ENCODE results near the gene SYNJ1.
"Not testable (repeated sequence)": the region's sequence is repeated elsewhere in the genome, so short reads cannot be mapped to it uniquely, and the experiment has no call there.

The SYNJ1 gene

DNA sequence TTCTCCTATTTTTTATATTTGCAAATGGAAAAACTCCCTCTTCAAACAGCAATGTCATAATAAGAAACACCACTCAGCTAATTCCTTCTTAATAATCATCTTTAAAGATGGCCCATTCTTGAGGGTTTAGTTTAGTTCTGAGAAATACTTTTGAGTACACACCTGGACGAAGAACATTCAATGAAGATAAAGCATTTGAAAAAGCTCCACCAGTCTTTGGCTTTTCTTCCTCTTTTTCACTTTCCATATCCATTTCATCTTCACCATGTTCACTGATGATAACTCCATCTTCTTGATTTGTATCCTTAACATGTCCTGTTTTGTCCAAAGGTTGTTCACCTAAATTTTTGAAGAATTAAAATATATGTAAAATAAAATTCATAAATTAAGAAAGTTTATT is 36.4 kb upstream of the SYNJ1 start:
- Histone ChIP-seq H3K9ac (ENCODE audit: low read length in 5 of 5) (no peak overlapping the region), H3K4me1 (ENCODE audit: control insufficient read depth in 5 of 5, insufficient read depth in 5 of 5, low read length in 5 of 5) (peaks cover 0 to 7% (median 3%) of the 10 kb centered on the region in 5 donors), H3K36me3 (ENCODE audit: control insufficient read depth in 5 of 5, insufficient read depth in 5 of 5, low read length in 5 of 5) (peaks cover 25 to 55% (median 45%) of the 10 kb centered on the region in 5 donors), H3K27me3 (ENCODE audit: control insufficient read depth in 5 of 5, insufficient read depth in 4 of 5, low read length in 5 of 5) (no peaks in the 10 kb centered on the region), H3K9me3 (ENCODE audit: control insufficient read depth in 5 of 5, low read length in 5 of 5) (no peaks in the 10 kb centered on the region), H3K4me3 (ENCODE audit: low read depth in 1 of 5, low read length in 5 of 5) (no peak overlapping the region), H3K27ac (ENCODE audit: low read depth, low read length) (no peak overlapping the region)

DNA sequence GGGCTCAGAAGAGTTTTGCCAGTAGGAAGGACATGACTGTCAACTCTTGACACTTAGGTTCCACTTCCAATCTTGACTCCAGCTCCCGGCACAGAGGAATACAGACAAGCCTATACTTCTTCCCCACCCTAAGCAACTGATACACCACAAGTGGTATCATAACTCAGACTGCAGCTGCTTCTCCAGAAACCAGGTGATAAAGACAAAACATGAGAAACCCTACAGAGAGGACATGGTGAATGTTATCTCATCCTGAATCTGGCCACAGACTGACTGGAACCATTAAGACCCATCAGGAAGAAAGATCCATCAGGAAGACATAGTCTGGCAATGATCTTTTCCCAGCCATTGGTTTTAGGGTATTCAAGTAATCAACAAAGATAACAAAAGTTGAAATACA is 30.0 kb upstream of the SYNJ1 start:
- Histone ChIP-seq H3K9ac (ENCODE audit: low read length in 5 of 5) (no peak overlapping the region), H3K4me1 (ENCODE audit: control insufficient read depth in 5 of 5, insufficient read depth in 5 of 5, low read length in 5 of 5) (peaks cover 0 to 6% (median 4%) of the 10 kb centered on the region in 5 donors), H3K9me3 (ENCODE audit: control insufficient read depth in 5 of 5, low read length in 5 of 5) (no peaks in the 10 kb centered on the region), H3K27ac (ENCODE audit: low read depth, low read length) (no peak overlapping the region), H3K36me3 (ENCODE audit: control insufficient read depth in 5 of 5, insufficient read depth in 5 of 5, low read length in 5 of 5) (peaks cover 53 to 73% (median 62%) of the 10 kb centered on the region in 5 donors), H3K27me3 (ENCODE audit: control insufficient read depth in 5 of 5, insufficient read depth in 4 of 5, low read length in 5 of 5) (no peaks in the 10 kb centered on the region), H3K4me3 (ENCODE audit: low read depth in 1 of 5, low read length in 5 of 5) (no peak overlapping the region)

DNA sequence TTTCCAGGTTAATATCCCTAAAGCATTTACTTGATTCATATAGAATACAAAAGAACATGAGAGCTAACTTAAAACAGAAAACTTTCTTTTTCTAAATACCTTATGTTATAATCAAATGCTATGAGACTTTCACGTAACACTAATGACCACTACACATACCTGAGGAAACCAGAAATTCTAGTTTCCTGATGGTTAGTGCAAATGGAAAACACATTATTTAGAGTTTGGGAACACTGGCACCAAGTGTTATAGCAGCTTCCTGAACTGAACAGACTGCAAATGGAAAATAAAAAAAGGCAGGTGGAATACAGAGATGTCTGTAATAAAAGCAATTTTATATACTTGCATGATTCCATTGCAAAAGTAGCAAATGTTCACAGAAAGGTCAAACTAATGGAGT is 28.3 kb upstream of the SYNJ1 start:
- Histone ChIP-seq H3K4me3 (ENCODE audit: low read depth in 1 of 5, low read length in 5 of 5) (no peak overlapping the region), H3K9me3 (ENCODE audit: control insufficient read depth in 5 of 5, low read length in 5 of 5) (no peaks in the 10 kb centered on the region), H3K4me1 (ENCODE audit: control insufficient read depth in 5 of 5, insufficient read depth in 5 of 5, low read length in 5 of 5) (peaks cover 0 to 6% (median 4%) of the 10 kb centered on the region in 5 donors), H3K27ac (ENCODE audit: low read depth, low read length) (no peak overlapping the region), H3K27me3 (ENCODE audit: control insufficient read depth in 5 of 5, insufficient read depth in 4 of 5, low read length in 5 of 5) (no peaks in the 10 kb centered on the region), H3K9ac (ENCODE audit: low read length in 5 of 5) (no peak overlapping the region), H3K36me3 (ENCODE audit: control insufficient read depth in 5 of 5, insufficient read depth in 5 of 5, low read length in 5 of 5) (peaks cover 47 to 72% (median 57%) of the 10 kb centered on the region in 5 donors)

DNA sequence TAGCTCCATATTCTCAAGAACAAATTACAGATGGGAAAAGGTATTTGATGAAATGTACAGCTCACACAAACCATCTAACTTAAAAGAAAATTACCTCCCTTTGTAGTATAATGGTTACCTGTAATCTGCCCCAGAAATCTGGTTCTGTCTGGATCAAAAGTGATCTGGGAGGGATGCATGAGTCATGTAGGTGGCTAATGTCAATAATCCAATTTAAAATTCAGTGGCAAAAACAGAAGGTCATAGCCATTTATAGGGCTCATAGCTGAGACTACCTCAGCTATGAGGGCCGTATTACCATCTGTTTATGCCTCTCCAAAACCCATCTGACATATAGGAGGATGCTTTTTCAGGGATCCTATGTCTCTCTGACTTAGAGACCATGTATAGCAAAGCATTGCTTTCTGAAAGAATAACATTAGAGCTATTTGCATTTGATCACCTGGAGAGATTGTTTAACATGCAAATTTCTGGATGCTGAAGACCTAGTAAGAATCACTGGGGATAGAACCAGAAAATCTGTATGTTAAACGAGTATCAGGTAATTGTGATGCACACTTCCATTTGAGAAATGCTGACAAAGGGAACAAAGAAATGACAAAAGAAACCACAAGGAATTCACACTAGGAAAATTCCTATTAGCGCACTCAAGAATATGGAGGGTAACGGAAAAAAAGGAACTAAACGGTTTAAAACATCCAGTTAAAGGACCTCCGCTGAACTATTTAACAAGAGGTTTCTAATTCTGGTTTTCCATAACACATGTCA is 26.2 kb upstream of the SYNJ1 start:
- Histone ChIP-seq H3K4me1 (ENCODE audit: control insufficient read depth in 5 of 5, insufficient read depth in 5 of 5, low read length in 5 of 5) (peaks cover 0 to 6% (median 4%) of the 10 kb centered on the region in 5 donors), H3K27me3 (ENCODE audit: control insufficient read depth in 5 of 5, insufficient read depth in 4 of 5, low read length in 5 of 5) (no peaks in the 10 kb centered on the region), H3K27ac (ENCODE audit: low read depth, low read length) (no peak overlapping the region), H3K36me3 (ENCODE audit: control insufficient read depth in 5 of 5, insufficient read depth in 5 of 5, low read length in 5 of 5) (peaks cover 48 to 72% (median 58%) of the 10 kb centered on the region in 5 donors), H3K9ac (ENCODE audit: low read length in 5 of 5) (no peak overlapping the region), H3K4me3 (ENCODE audit: low read depth in 1 of 5, low read length in 5 of 5) (no peak overlapping the region), H3K9me3 (ENCODE audit: control insufficient read depth in 5 of 5, low read length in 5 of 5) (no peaks in the 10 kb centered on the region)

DNA sequence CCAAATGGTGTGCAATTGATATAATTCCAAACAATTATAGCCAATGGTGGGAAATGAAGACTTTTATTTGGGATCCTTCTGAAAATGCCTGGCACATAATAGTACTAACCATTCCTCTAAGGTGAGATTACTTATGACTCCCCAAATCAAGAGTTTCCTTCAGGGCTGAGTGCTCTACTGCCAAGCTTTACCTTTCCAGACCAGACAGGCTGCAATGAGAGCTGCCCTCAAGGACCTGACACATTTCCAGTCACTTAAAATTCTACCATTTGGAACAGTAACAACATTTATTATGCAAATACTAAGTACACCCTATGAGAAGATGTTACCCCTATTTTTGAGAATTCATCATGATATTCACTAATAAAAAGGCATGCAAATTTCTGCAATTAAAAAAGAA is 22.6 kb upstream of the SYNJ1 start:
- no peak overlapping the region for H3K9ac ChIP-seq (ENCODE audit: low read length in 5 of 5)
- no peak overlapping the region for H3K4me3 ChIP-seq (ENCODE audit: low read depth in 1 of 5, low read length in 5 of 5)
- peaks cover 61 to 86% (median 72%) of the 10 kb centered on the region in 5 donors for H3K36me3 ChIP-seq (ENCODE audit: control insufficient read depth in 5 of 5, insufficient read depth in 5 of 5, low read length in 5 of 5)
- no peaks in the 10 kb centered on the region for H3K27me3 ChIP-seq (ENCODE audit: control insufficient read depth in 5 of 5, insufficient read depth in 4 of 5, low read length in 5 of 5)
- H3K9me3 ChIP-seq (ENCODE audit: control insufficient read depth in 5 of 5, low read length in 5 of 5) = no peaks in the 10 kb centered on the region
- H3K27ac ChIP-seq (ENCODE audit: low read depth, low read length) = no peak overlapping the region
- no peaks in the 10 kb centered on the region for H3K4me1 ChIP-seq (ENCODE audit: control insufficient read depth in 5 of 5, insufficient read depth in 5 of 5, low read length in 5 of 5)

DNA sequence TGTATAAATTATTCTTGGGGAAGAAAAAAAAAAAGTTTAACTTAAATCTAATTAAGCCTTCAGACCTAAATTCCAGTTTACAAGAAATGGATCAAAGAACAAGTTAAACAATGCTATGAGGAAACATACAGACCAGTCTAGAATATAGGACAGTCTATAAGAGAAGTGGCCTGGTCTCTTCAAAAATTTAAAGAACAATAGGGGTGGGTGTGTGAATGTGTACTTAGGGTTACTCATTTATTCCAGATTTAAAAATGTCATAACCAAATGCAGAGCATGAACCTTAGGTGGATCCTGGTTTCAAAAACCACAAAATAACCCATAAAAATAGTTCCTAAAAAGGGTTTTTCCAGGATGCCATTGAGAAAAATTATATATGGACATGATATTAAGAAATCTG is 21.8 kb upstream of the SYNJ1 start:
- peaks cover 61 to 86% (median 71%) of the 10 kb centered on the region in 5 donors for H3K36me3 ChIP-seq (ENCODE audit: control insufficient read depth in 5 of 5, insufficient read depth in 5 of 5, low read length in 5 of 5)
- H3K27ac ChIP-seq (ENCODE audit: low read depth, low read length) = no peak overlapping the region
- H3K9ac ChIP-seq (ENCODE audit: low read length in 5 of 5) = no peak overlapping the region
- no peaks in the 10 kb centered on the region for H3K9me3 ChIP-seq (ENCODE audit: control insufficient read depth in 5 of 5, low read length in 5 of 5)
- H3K4me1 ChIP-seq (ENCODE audit: control insufficient read depth in 5 of 5, insufficient read depth in 5 of 5, low read length in 5 of 5) = no peaks in the 10 kb centered on the region
- no peak overlapping the region for H3K4me3 ChIP-seq (ENCODE audit: low read depth in 1 of 5, low read length in 5 of 5)
- no peaks in the 10 kb centered on the region for H3K27me3 ChIP-seq (ENCODE audit: control insufficient read depth in 5 of 5, insufficient read depth in 4 of 5, low read length in 5 of 5)

DNA sequence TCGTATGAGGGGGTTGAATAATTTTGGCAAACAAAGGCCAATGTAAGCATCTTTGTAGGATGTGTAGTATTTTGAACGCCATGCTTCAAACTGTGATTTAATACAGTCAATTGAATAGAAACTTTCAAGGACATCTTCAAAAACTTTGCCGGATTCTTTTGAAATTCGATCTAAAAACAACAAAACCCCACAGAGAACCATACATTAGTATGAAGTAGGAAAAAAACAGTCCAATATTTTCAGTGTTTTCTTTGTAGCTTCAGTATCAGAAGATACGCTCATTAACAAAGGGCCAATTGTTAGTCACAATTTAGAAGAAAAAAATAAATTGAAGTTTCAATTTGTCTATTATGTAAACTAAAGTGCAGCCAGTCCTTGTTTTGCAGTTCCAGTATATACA is 20.7 kb upstream of the SYNJ1 start:
- Histone ChIP-seq H3K4me1 (ENCODE audit: control insufficient read depth in 5 of 5, insufficient read depth in 5 of 5, low read length in 5 of 5) (no peaks in the 10 kb centered on the region), H3K4me3 (ENCODE audit: low read depth in 1 of 5, low read length in 5 of 5) (no peak overlapping the region), H3K9me3 (ENCODE audit: control insufficient read depth in 5 of 5, low read length in 5 of 5) (no peaks in the 10 kb centered on the region), H3K9ac (ENCODE audit: low read length in 5 of 5) (no peak overlapping the region), H3K27me3 (ENCODE audit: control insufficient read depth in 5 of 5, insufficient read depth in 4 of 5, low read length in 5 of 5) (no peaks in the 10 kb centered on the region), H3K27ac (ENCODE audit: low read depth, low read length) (no peak overlapping the region), H3K36me3 (ENCODE audit: control insufficient read depth in 5 of 5, insufficient read depth in 5 of 5, low read length in 5 of 5) (peaks cover 59 to 86% (median 66%) of the 10 kb centered on the region in 5 donors)

DNA sequence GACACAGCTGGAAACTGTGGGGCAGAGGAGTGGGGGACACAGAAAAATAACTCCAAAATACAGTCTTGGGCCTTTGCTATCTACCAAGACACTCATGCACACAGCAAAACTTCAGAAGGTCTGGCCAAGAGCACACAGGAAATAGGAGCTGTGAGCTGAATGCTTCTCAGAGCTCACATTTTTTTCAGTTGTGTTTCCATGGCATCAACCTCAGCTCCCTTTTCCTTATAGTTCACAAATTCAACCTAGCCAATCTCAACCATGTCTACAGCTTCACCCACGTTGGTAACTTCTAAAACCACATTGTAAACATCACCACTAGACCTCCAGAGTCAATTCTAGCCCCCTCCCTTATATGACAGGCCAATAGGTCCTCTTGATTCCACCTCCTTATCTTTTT is 19.6 kb upstream of the SYNJ1 start:
- Histone ChIP-seq H3K36me3 (ENCODE audit: control insufficient read depth in 5 of 5, insufficient read depth in 5 of 5, low read length in 5 of 5) (peaks cover 65 to 91% (median 74%) of the 10 kb centered on the region in 5 donors), H3K27ac (ENCODE audit: low read depth, low read length) (no peak overlapping the region), H3K4me3 (ENCODE audit: low read depth in 1 of 5, low read length in 5 of 5) (no peak overlapping the region), H3K4me1 (ENCODE audit: control insufficient read depth in 5 of 5, insufficient read depth in 5 of 5, low read length in 5 of 5) (no peaks in the 10 kb centered on the region), H3K9me3 (ENCODE audit: control insufficient read depth in 5 of 5, low read length in 5 of 5) (no peaks in the 10 kb centered on the region), H3K9ac (ENCODE audit: low read length in 5 of 5) (no peak overlapping the region), H3K27me3 (ENCODE audit: control insufficient read depth in 5 of 5, insufficient read depth in 4 of 5, low read length in 5 of 5) (no peaks in the 10 kb centered on the region)

DNA sequence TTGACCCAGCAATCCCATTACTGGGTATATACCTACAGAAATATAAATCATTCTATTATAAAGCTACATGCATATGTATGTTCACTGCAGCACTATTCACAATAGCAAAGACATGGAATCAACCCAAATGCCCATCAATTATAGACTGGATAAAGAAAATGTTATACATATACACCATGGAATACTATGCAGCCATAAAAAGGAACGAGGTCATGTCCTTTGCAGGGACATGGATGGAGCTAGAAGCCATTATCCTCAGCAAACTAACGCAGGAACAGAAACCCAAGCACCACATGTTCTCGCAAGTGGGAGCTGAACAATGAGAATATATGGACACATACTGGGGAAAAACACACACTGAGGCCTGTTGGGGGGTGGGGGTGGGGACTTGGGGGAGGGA is 18.9 kb upstream of the SYNJ1 start:
- H3K36me3 ChIP-seq (ENCODE audit: control insufficient read depth in 5 of 5, insufficient read depth in 5 of 5, low read length in 5 of 5) = peaks cover 68 to 92% (median 76%) of the 10 kb centered on the region in 5 donors
- not testable (repeated sequence) for H3K4me1 ChIP-seq (ENCODE audit: control insufficient read depth in 5 of 5, insufficient read depth in 5 of 5, low read length in 5 of 5); H3K9me3 ChIP-seq (ENCODE audit: control insufficient read depth in 5 of 5, low read length in 5 of 5); H3K27ac ChIP-seq (ENCODE audit: low read depth, low read length); H3K27me3 ChIP-seq (ENCODE audit: control insufficient read depth in 5 of 5, insufficient read depth in 4 of 5, low read length in 5 of 5); H3K9ac ChIP-seq (ENCODE audit: low read length in 5 of 5); H3K4me3 ChIP-seq (ENCODE audit: low read depth in 1 of 5, low read length in 5 of 5)

DNA sequence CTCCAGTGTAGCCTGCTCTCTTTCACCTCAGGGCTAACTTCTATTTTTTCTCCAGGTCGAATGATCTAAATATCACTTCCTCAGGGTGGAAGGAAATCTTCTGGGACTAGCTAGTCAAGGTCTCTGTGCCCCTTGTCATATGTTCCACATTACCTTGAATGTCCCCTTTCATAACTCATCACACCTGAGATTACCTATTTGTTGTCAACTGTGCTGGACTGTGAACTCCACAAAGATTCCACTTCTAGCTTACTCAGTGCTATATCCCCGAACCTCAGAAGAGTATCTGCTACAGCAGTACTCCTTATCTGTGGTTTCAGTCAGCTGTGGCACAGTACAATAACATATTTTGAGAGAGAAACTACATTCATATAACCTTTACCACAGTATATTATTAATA is 14.6 kb upstream of the SYNJ1 start:
- H3K9me3 ChIP-seq (ENCODE audit: control insufficient read depth in 5 of 5, low read length in 5 of 5) = no peaks in the 10 kb centered on the region
- no peak overlapping the region for H3K9ac ChIP-seq (ENCODE audit: low read length in 5 of 5)
- peaks cover 57 to 85% (median 67%) of the 10 kb centered on the region in 5 donors for H3K36me3 ChIP-seq (ENCODE audit: control insufficient read depth in 5 of 5, insufficient read depth in 5 of 5, low read length in 5 of 5)
- H3K4me1 ChIP-seq (ENCODE audit: control insufficient read depth in 5 of 5, insufficient read depth in 5 of 5, low read length in 5 of 5) = no peaks in the 10 kb centered on the region
- H3K27ac ChIP-seq (ENCODE audit: low read depth, low read length) = no peak overlapping the region
- H3K27me3 ChIP-seq (ENCODE audit: control insufficient read depth in 5 of 5, insufficient read depth in 4 of 5, low read length in 5 of 5) = no peaks in the 10 kb centered on the region
- H3K4me3 ChIP-seq (ENCODE audit: low read depth in 1 of 5, low read length in 5 of 5) = no peak overlapping the region

Measured in subcutaneous abdominal adipose tissue (tissue), 5 donors.